Activated CD8-positive, alpha-beta memory T cell treated with anti-CD3 and anti-CD28 coated beads for 4 hours (primary cell): ENCODE measurements around the gene HLA-DRB5.
"Not testable (repeated sequence)": the region's sequence is repeated elsewhere in the genome, so short reads cannot be mapped to it uniquely, and the experiment has no call there.

Source experiments
- DNase-seq, 2 donors: peaks; one replicate each; pipeline ENCODE4 v3.0.0-alpha.2; 2020; ENCODE audit warnings: low read depth in 2 of 2

Gene HLA-DRB5

GRCh38 chr6:32517654-32518445, 12.2 kb downstream of the HLA-DRB5 start:
- no peak for DNase-seq

- DNase-seq: no peak
Observed at GRCh38 chr6:32501016-32501415, 29.1 kb downstream of the HLA-DRB5 start.

- no peak for DNase-seq
Observed at GRCh38 chr6:32492351-32492750, 37.7 kb downstream of the HLA-DRB5 start.

GRCh38 chr6:32491700-32492099, 38.4 kb downstream of the HLA-DRB5 start:
- no peak for DNase-seq

GRCh38 chr6:32488083-32488482, 42.0 kb downstream of the HLA-DRB5 start:
- DNase-seq: no peak

GRCh38 chr6:32484614-32484998, 45.5 kb downstream of the HLA-DRB5 start:
- no peak for DNase-seq

- no peak for DNase-seq
Observed at GRCh38 chr6:32483968-32484613, 46.0 kb downstream of the HLA-DRB5 start.

GRCh38 chr6:32475392-32476206, 54.5 kb downstream of the HLA-DRB5 start:
- DNase-seq: no peak

GRCh38 chr6:32473376-32474348, 56.4 kb downstream of the HLA-DRB5 start:
- DNase-seq: not testable (repeated sequence)

- no peak for DNase-seq
Observed at GRCh38 chr6:32472781-32473375, 57.2 kb downstream of the HLA-DRB5 start.

GRCh38 chr6:32467743-32468503, 62.2 kb downstream of the HLA-DRB5 start:
- DNase-seq: not testable (repeated sequence)
